ENCODE measurements around the gene FAM20A. TPM values are rescaled to one million over a fixed set of nuclear protein-coding genes. Genes with fewer than 3 reads are reported as not detected.

Gene FAM20A
- total and polyA plus RNA-seq, 8 donors: 11.4 to 81.3 (median 17.0) TPM; not detected in 1

- Histone ChIP-seq H3K4me3 (no peak overlapping the region), H3K9me3 (no peaks in the 10 kb centered on the region), H3K4me1 (peaks cover 0 to 26% (median 4%) of the 10 kb centered on the region in 4 donors), H3K27ac (peak overlapping the region in 2 of 5 donors; percentile 25 to 72), H3K36me3 (no peaks in the 10 kb centered on the region), H3K27me3 (no peaks in the 10 kb centered on the region)
- intact Hi-C loops (cut with DNase I; ENCODE audit: low total_unique reads): no loop called here
- TF ChIP-seq POLR2AphosphoS5 (IDR thresholded peaks at IDR 0.05) (no peak), CTCF (IDR thresholded peaks at IDR 0.05) (no peak), POLR2A (IDR thresholded peaks at IDR 0.05) (no peak), EP300 (IDR thresholded peaks at IDR 0.05) (no peak)
- whole genome bisulfite sequencing, 5 donors: 79 to 94% (median 89%) methylated on average over 8 of the region's 8 CpGs
- DNase-seq: no peak
Measured at GRCh38 chr17:68579194-68579927, 21.8 kb downstream of the FAM20A start.

DNA sequence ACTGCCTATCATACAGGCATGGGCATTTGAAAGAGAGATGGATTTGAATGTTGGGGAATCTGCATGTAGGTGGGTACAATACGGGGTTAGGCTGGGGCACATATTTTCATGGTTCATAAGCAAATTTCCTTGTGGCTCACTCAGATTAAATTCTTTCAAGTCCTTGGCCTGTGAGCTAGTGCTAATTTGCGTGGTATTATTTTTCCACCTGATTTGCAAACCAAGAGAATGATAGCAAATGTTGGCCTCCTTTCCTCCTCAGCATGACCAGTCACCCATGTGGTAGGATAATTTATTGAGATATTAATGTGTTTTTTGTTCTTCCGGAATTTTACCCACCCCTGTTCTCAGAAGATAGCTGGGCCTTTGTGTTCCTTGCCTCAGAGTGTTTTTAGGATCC is 22.9 kb downstream of the FAM20A start:
- Histone ChIP-seq H3K36me3 (no peaks in the 10 kb centered on the region), H3K27ac (no peak overlapping the region), H3K4me1 (peaks cover 0 to 26% (median 4%) of the 10 kb centered on the region in 4 donors), H3K27me3 (no peaks in the 10 kb centered on the region), H3K4me3 (no peak overlapping the region), H3K9me3 (no peaks in the 10 kb centered on the region)
- intact Hi-C loops (cut with DNase I; ENCODE audit: low total_unique reads): no loop called here
- 72 to 87% (median 80%) methylated on average over 3 of the region's 3 CpGs for WGBS, 5 donors
- TF ChIP-seq CTCF (IDR thresholded peaks at IDR 0.05): no peak
- TF ChIP-seq EP300 (IDR thresholded peaks at IDR 0.05): no peak
- TF ChIP-seq POLR2AphosphoS5 (IDR thresholded peaks at IDR 0.05): no peak
- TF ChIP-seq POLR2A (IDR thresholded peaks at IDR 0.05): no peak
- DNase-seq: no peak

GRCh38 chr17:68577497-68577821 is 23.7 kb downstream of the FAM20A start:
- peaks cover 0 to 26% (median 4%) of the 10 kb centered on the region in 4 donors for H3K4me1 ChIP-seq
- no peak for DNase-seq
- H3K36me3 ChIP-seq: no peaks in the 10 kb centered on the region
- H3K4me3 ChIP-seq: no peak overlapping the region
- intact Hi-C loops (cut with DNase I; ENCODE audit: low total_unique reads): no loop called here
- WGBS, 5 donors: 53 to 84% (median 76%) methylated on average over 3 of the region's 3 CpGs
- no peaks in the 10 kb centered on the region for H3K27me3 ChIP-seq
- H3K27ac ChIP-seq: peak overlapping the region in 1 of 5 donors; percentile 57
- TF ChIP-seq EP300 (IDR thresholded peaks at IDR 0.05) (no peak), POLR2A (IDR thresholded peaks at IDR 0.05) (no peak), CTCF (IDR thresholded peaks at IDR 0.05) (no peak), POLR2AphosphoS5 (IDR thresholded peaks at IDR 0.05) (no peak)
- H3K9me3 ChIP-seq: no peaks in the 10 kb centered on the region

GRCh38 chr17:68576811-68577496 is 24.2 kb downstream of the FAM20A start:
- Histone ChIP-seq H3K27ac (peak overlapping the region in 4 of 5 donors; percentile 20 to 57 (median 50)), H3K9me3 (no peaks in the 10 kb centered on the region), H3K4me3 (no peak overlapping the region), H3K4me1 (peaks cover 0 to 26% (median 4%) of the 10 kb centered on the region in 4 donors), H3K36me3 (no peaks in the 10 kb centered on the region), H3K27me3 (no peaks in the 10 kb centered on the region)
- intact Hi-C loops (cut with DNase I; ENCODE audit: low total_unique reads): no loop called here
- TF ChIP-seq EP300 (IDR thresholded peaks at IDR 0.05) (no peak), POLR2AphosphoS5 (IDR thresholded peaks at IDR 0.05) (no peak), CTCF (IDR thresholded peaks at IDR 0.05) (no peak), POLR2A (IDR thresholded peaks at IDR 0.05) (no peak)
- WGBS, 5 donors: 58 to 77% (median 75%) methylated on average over 8 of the region's 8 CpGs
- DNase-seq: peak in 1 of 2 donors; percentile 74
